Activated CD4-positive, alpha-beta memory T cell treated with anti-CD3 and anti-CD28 coated beads for 36 hours (primary cell): Measurements from ENCODE around the gene NFATC1. TPM values are rescaled to one million over a fixed set of nuclear protein-coding genes. Genes with fewer than 3 reads are reported as not detected.
A peak's percentile ranks its signal among the peaks of the same experiment; 100 is the strongest.

Experiments used
- CTCF ChIA-PET: fragments of 350-600 bp; sonication (Branson Sonifier 250); formaldehyde crosslinking; loops from one replicate; lab custom pipeline; 2021; ENCODE audit warnings: antibody characterized with exemption, inconsistent platforms; lab: Charles Lee
- POLR2A ChIA-PET: fragments of 350-600 bp; sonication (Branson Sonifier 250); formaldehyde crosslinking; loops from one replicate; lab custom pipeline; 2021; ENCODE audit warnings: antibody characterized with exemption; lab: Charles Lee
- DNase-seq: peaks from one replicate; pipeline ENCODE4 v3.0.0-alpha.2; 2020
- H3K27ac Mint-ChIP-seq: one replicate; pipeline ENCODE4 v1.8.0; 2021; ENCODE audit warnings: mixed read lengths
- H3K27me3 Mint-ChIP-seq: one replicate; pipeline ENCODE4 v1.8.0; 2021; ENCODE audit warnings: mixed read lengths
- H3K36me3 Mint-ChIP-seq: one replicate; pipeline ENCODE4 v1.8.0; 2021; ENCODE audit warnings: mixed read lengths
- H3K4me1 Mint-ChIP-seq: one replicate; pipeline ENCODE4 v1.8.0; 2021; ENCODE audit warnings: low read depth, mixed read lengths
- H3K4me3 Mint-ChIP-seq: one replicate; pipeline ENCODE4 v1.8.0; 2021; ENCODE audit warnings: mild to moderate bottlenecking, mixed read lengths
- H3K9me3 Mint-ChIP-seq: one replicate; pipeline ENCODE4 v1.8.0; 2021; ENCODE audit warnings: mixed read lengths
- intact Hi-C: fragments of 100-400 bp; cut with micrococcal nuclease; formaldehyde crosslinking; loops from one replicate; pipeline ENCODE4 v1.15.1; 2023
- total RNA-seq, 2 experiments: library from RNA; stranded (reverse); gene quantifications; one replicate each; pipeline ENCODE4 v1.2.3, GENCODE V29; 2021

NFATC1 gene
- total RNA-seq, 2 experiments from 2014 or later, result 83.7 to 85.4 TPM

DNA sequence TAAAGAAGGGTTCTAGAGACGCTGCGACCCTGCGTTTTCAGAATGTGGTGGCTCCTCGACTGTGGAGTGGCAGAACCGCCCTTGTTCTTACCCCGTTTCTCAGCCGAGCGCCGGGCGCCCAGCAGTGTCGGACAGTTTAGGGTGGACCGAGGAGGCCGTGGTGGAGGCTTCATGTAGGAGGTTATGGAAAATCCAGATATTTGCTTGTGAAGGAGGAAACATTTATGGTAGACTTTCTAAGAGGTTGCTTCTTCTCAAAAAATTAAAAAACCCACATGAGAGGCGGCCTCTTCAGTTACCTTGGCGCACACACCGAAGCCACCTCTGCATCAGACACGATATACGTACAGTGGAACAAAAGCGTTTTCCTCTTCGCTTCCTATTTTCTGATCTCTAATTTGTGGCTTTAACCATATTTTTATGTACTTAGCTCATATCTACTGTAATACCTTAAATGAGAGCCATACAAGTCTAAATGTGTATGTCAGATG lies 120.8 kb downstream of the NFATC1 start:
- CTCF ChIA-PET, result interaction anchor here (0.7 to 2.2 kb wide), 7 partner anchors 9 to 137 kb away, joined by 3 to 9 read pairs (median 4); no protein-coding TSS in a partner anchor
- peaks cover 61% of the 10 kb centered on the region for H3K4me1 Mint-ChIP-seq
- H3K9me3 Mint-ChIP-seq, result no peaks in the 10 kb centered on the region
- peak overlapping the region; percentile 72 for H3K4me3 Mint-ChIP-seq
- peak; percentile 36 for DNase-seq
- POLR2A ChIA-PET, result interaction anchor here (1.0 to 1.9 kb wide), 5 partner anchors 9 to 121 kb away, joined by 3 to 9 read pairs (median 4); partner anchors contain the start of gene NFATC1
- H3K36me3 Mint-ChIP-seq, result peaks cover 16% of the 10 kb centered on the region
- intact Hi-C loops, result loop anchor here (1.0 kb wide), 1 partner anchor 9 kb away; no protein-coding TSS in a partner anchor
- H3K27me3 Mint-ChIP-seq, result no peaks in the 10 kb centered on the region
- H3K27ac Mint-ChIP-seq, result peak overlapping the region; percentile 95

DNA sequence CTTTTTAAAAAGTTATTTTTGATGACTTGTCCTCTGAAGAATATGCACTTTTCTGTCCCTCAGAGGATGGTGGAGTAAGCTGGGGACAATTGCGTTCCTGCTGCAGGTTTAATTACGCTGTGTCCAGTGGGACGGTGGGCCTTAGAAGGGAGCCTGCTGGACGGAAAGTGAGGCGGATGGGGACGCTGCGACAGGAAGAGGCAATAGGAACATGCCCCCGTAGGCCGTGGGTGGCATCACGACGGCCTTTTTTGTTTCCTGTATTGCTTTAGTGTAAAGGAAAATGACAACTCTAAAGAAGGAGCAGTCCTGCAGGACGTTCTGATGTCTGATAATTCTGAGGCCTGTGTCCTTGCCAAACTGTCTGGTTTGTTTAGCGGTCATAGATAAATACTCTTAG lies 121.6 kb downstream of the NFATC1 start:
- Mint-ChIP-seq H3K4me1 (peaks cover 70% of the 10 kb centered on the region), H3K4me3 (peak overlapping the region; percentile 72), H3K27me3 (no peaks in the 10 kb centered on the region), H3K9me3 (no peaks in the 10 kb centered on the region), H3K36me3 (peaks cover 16% of the 10 kb centered on the region), H3K27ac (peak overlapping the region; percentile 95)
- intact Hi-C loops, result no loop called here
- POLR2A ChIA-PET, result interaction anchor here (1.0 to 1.9 kb wide), 5 partner anchors 10 to 122 kb away, joined by 3 to 9 read pairs (median 4); partner anchors contain the start of gene NFATC1
- CTCF ChIA-PET, result interaction anchor here (0.7 to 2.2 kb wide), 8 partner anchors 10 to 138 kb away, joined by 3 to 9 read pairs (median 4); no protein-coding TSS in a partner anchor
- peak; percentile 80 for DNase-seq

DNA sequence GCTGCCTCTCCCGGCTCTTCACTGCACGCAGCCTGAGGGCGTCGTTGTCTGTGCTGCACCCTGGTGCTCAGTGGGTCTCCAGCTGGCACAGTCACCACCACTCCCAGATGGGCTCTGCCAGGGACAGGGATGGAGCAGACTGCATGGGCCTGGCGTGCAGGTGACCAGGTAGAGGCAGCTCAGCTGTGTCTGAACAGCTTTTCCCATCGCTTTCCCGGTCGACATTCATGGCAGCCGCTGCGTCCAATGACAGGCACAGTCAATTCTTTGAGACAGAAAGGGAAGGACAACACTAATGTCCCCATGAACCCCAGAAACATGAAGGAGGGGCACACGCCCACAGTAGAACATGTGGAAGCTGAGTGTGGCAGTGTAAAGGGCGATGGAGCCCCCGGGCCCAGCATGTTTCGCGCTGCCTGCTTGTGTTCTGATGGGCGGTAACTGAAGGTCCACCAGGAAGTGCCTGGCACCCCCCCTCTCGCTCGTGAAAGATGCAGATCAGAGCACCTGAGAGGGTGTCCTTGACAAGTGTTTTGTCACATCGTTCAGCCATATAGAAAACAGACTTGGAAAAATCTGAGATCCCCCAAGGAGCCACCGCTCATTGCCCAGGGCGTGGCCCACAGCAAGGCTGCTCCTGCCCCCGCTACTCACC lies 122.4 kb downstream of the NFATC1 start:
- POLR2A ChIA-PET, result no interaction called here
- Mint-ChIP-seq H3K27me3 (no peaks in the 10 kb centered on the region), H3K4me3 (peak overlapping the region; percentile 38), H3K36me3 (peaks cover 9% of the 10 kb centered on the region), H3K9me3 (no peaks in the 10 kb centered on the region), H3K27ac (peak overlapping the region; percentile 95), H3K4me1 (peaks cover 78% of the 10 kb centered on the region)
- intact Hi-C loops, result no loop called here
- DNase-seq, result peak; percentile 22
- CTCF ChIA-PET, result interaction anchor here (1.0 kb wide), 1 partner anchor 120 kb away, joined by 4 read pairs; no protein-coding TSS in a partner anchor

DNA sequence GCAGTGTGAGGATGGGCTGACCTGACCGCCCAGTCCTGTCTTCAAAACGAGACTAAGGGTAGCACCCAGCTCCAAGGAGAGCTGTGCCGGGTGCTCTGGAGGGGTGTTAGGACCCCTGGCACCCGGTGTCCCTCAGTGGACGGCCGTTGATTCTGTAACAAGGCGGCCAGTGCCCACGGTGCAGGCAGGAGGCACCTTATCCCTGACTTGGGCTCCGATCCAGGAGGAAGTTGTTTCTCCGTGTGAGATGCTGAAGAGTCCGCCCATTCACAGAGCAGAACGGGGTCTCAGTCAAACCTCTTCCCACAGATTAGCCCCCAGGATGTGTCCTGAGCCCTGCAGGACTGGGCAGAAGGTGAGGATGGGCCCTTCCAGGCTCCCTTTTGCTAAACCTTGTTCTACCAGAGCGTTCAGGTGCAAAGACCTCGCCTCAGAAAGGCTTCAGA lies 123.0 kb downstream of the NFATC1 start:
- intact Hi-C loops, result no loop called here
- Mint-ChIP-seq H3K9me3 (no peaks in the 10 kb centered on the region), H3K27ac (peak overlapping the region; percentile 54), H3K4me3 (no peak overlapping the region), H3K4me1 (peaks cover 83% of the 10 kb centered on the region), H3K36me3 (peaks cover 5% of the 10 kb centered on the region), H3K27me3 (no peaks in the 10 kb centered on the region)
- DNase-seq, result no peak
- ChIA-PET POLR2A (no interaction called here), CTCF (interaction anchor here (1.0 kb wide), 1 partner anchor 121 kb away, joined by 4 read pairs; no protein-coding TSS in a partner anchor)

DNA sequence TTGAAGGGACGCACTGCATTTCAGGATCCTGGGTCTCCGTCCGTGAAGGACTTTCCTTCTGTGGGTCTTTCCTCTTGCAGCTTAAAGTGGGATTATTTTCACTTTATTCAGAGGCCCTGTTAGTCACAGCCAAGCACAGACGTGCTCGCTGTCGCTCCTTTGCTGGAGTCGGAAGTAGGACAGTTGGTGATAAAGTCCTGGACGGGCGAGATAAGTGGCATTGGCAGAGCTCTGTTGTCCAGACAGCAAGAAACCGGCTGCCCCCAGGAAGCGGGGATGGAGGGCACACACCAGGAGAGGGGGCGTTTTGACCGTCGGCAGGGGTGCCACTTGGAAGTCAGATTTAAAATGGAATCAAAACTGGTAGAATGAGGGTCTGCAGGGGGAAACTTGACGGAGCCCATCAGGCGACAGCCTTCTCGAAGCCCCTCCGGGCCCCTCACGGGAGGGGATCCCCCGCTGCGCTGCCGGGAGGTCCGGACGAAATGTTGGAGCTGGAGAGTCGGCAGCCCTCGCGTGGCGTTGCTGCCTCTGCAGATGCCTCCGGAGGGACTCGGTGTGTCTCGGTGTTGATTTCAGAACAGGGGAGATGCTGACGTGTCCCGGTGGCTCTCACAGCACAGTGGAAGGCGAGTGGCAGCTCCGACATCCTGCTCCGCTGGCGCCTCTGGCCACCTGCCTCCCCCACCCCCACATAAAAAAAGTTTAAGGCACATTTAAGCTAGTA lies 124.2 kb downstream of the NFATC1 start:
- Mint-ChIP-seq H3K27ac (peak overlapping the region; percentile 99), H3K36me3 (peaks cover 7% of the 10 kb centered on the region), H3K27me3 (no peaks in the 10 kb centered on the region), H3K4me1 (peaks cover 88% of the 10 kb centered on the region), H3K9me3 (no peaks in the 10 kb centered on the region), H3K4me3 (peak overlapping the region; percentile 71)
- intact Hi-C loops, result loop anchor here (10.0 kb wide), 2 partner anchors 125 to 455 kb away; partner anchors contain the start of gene ATP9B
- DNase-seq, result peak; percentile 82
- ChIA-PET CTCF (interaction anchor here (1.0 to 1.1 kb wide), 2 partner anchors 114 to 125 kb away, joined by 3 read pairs; no protein-coding TSS in a partner anchor), POLR2A (interaction anchor here (1.1 kb wide), 1 partner anchor 126 kb away, joined by 5 read pairs; no protein-coding TSS in a partner anchor)

DNA sequence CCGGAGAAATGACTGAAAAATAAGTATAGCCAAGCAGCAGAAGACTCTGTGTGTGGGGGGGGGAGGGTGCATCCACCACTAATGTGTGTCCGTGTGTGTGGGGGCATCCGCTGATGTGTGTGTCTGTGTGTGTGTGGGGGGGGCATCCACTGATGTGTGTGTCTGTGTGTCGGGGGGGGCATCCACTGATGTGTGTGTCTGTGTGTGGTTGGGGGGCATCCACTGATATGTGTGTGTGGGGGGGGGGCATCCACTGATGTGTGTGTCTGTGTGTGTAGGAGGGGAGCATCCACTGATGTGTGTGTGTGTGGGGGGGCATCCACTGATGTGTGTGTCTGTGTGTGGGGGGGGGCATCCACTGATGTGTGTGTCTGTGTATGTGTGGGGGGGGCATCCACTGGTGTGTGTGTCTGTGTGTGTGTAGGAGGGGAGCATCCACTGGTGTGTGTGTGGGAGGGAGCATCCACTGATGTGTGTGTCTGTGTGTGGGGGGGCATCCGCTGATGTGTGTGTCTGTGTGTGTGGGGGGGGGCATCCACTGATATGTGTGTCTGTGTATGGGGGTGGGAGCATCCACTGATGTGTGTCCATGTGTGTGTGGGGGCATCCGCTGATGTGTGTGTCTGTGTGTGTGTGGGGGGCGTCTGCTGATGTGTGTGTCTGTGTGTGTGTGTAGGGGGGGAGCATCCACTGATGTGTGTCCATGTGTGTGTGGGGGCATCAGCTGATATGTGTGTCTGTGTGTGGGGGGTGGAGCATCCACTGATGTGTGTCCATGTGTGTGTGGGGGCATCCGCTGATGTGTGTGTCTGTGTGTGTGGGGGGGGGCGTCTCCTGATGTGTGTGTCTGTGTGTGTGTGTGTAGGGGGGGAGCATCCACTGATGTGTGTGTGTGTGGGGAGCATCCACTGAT lies 125.0 kb downstream of the NFATC1 start:
- H3K4me1 Mint-ChIP-seq, result peaks cover 89% of the 10 kb centered on the region
- ChIA-PET POLR2A (interaction anchor here (1.1 kb wide), 1 partner anchor 127 kb away, joined by 5 read pairs; no protein-coding TSS in a partner anchor), CTCF (interaction anchor here (1.0 kb wide), 1 partner anchor 124 kb away, joined by 3 read pairs; no protein-coding TSS in a partner anchor)
- H3K36me3 Mint-ChIP-seq, result peaks cover 7% of the 10 kb centered on the region
- peak overlapping the region; percentile 71 for H3K4me3 Mint-ChIP-seq
- no peaks in the 10 kb centered on the region for H3K9me3 Mint-ChIP-seq
- peak overlapping the region; percentile 99 for H3K27ac Mint-ChIP-seq
- intact Hi-C loops, result loop anchor here (10.0 kb wide), 2 partner anchors 124 to 456 kb away; partner anchors contain the start of gene ATP9B
- no peaks in the 10 kb centered on the region for H3K27me3 Mint-ChIP-seq
- peak; percentile 13 for DNase-seq

DNA sequence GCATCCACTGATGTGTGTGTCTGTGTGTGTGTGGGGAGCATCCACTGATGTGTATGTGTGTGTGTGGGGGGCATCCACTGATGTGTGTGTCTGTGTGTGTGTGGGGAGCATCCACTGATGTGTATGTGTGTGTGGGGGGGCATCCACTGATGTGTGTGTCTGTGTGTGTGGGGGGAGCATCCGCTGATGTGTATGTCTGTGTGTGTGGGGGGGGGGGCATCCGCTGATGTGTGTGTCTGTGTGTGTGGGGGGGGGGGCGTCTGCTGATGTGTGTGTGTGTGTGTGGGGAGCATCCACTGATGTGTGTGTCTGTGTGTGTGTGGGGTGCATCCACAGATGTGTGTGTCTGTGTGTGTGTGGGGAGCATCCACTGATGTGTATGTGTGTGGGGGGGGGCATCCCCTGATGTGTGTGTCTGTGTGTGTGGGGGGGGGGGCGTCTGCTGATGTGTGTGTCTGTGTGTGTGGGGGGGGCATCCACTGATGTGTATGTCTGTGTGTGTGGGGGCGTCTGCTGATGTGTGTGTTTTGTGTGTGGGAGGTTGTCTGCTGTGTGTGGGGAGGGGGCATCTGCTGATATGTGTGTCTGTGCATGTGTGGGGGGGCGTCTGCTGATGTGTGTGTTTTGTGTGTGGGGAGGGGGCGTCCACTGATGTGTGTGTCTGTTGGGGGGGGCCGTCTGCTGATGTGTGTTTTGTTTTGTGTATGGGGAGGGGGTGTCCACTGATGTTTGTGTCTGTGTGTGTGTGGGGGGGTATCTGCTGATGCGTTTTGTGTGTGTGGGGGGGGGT lies 125.9 kb downstream of the NFATC1 start:
- DNase-seq, result peak; percentile 18

DNA sequence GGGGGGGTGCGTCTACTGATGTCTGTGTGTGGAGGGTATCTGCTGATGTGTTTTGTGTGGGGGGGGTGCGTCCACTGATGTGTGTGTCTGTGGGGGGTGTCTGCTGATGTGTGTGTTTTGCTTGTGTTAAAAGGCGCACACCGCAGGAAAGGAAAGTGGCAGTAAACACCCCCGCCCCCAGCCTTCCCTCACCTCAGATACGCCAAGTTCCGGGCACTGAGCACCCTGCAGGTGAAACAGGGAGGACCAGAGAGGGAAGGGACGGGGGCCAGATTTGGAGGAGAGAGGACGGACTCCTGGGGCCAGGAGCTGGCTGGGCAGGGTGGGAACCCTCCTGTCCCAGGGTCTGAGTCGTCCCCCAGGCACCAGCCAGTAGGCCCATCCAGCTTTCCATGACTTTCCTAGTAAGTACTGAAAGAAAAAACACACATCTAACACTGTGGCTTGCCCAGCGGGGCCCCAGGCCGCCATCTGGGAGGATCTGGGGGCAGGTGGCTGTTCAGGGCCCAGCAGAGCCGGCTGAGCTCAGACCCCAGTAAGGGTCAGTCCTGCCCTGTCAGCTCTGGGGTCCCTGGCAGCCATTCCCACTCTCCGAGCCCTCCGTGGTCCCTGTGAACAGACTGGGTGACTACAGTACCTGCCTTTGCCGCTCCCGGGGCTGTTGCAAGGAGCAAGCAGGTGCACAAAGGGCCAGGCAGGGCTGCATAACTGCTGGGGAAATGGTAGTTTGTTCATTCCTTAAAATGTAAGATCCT lies 126.9 kb downstream of the NFATC1 start:
- Mint-ChIP-seq H3K36me3 (peaks cover 11% of the 10 kb centered on the region), H3K4me1 (peaks cover 72% of the 10 kb centered on the region), H3K27ac (peak overlapping the region; percentile 99), H3K27me3 (no peaks in the 10 kb centered on the region), H3K4me3 (peak overlapping the region; percentile 75), H3K9me3 (no peaks in the 10 kb centered on the region)
- DNase-seq, result peak; percentile 83
- intact Hi-C loops, result loop anchor here (1.0 to 10.0 kb wide), 7 partner anchors 18 to 458 kb away; partner anchors contain the start of genes ATP9B, CTDP1 and NFATC1
- ChIA-PET CTCF (interaction anchor here (0.8 to 10.3 kb wide), 7 partner anchors 14 to 143 kb away, joined by 3 to 176 read pairs (median 15); partner anchors contain the start of gene NFATC1), POLR2A (interaction anchor here (1.8 to 2.9 kb wide), 7 partner anchors 16 to 158 kb away, joined by 7 to 63 read pairs (median 18); partner anchors contain the start of gene NFATC1)

More for the DNA sequence above, 125.9 kb downstream of the NFATC1 start:
- peak overlapping the region; percentile 75 for H3K4me3 Mint-ChIP-seq
- ChIA-PET CTCF (no interaction called here), POLR2A (no interaction called here)
- H3K4me1 Mint-ChIP-seq, result peaks cover 82% of the 10 kb centered on the region
- H3K9me3 Mint-ChIP-seq, result no peaks in the 10 kb centered on the region
- H3K27ac Mint-ChIP-seq, result peak overlapping the region; percentile 99
- intact Hi-C loops, result loop anchor here (10.0 kb wide), 2 partner anchors 123 to 457 kb away; partner anchors contain the start of gene ATP9B
- H3K36me3 Mint-ChIP-seq, result peaks cover 7% of the 10 kb centered on the region
- H3K27me3 Mint-ChIP-seq, result no peaks in the 10 kb centered on the region

DNA sequence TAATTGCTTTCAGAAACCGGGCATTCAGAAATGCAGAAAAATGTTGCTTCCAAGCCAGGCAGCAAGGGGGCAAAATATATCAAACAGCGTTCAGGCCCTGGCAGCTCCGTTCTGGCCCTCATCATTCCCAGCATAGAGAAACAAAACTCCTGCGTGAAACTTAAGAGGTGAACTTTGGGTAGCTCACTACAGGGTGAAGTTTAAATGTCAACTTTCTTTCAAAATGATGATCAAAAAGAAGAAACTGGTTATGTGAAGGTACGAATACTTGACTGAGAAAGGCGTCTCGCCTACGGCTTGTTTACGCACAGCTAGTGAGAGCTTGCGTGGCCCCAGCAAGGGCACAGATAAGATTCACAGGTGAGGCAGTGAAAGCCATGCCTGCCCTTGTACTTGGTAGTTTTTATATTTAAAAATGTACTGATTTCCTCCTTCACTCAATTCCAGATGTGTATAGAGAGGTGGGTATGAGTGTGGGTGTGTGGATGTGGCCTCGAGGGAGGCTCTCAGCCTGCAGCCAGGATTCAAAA lies 127.5 kb downstream of the NFATC1 start:
- peak; percentile 87 for DNase-seq
- peaks cover 66% of the 10 kb centered on the region for H3K4me1 Mint-ChIP-seq
- peak overlapping the region; percentile 99 for H3K27ac Mint-ChIP-seq
- H3K27me3 Mint-ChIP-seq, result no peaks in the 10 kb centered on the region
- H3K36me3 Mint-ChIP-seq, result peaks cover 11% of the 10 kb centered on the region
- peak overlapping the region; percentile 75 for H3K4me3 Mint-ChIP-seq
- H3K9me3 Mint-ChIP-seq, result no peaks in the 10 kb centered on the region
- CTCF ChIA-PET, result interaction anchor here (0.8 to 10.3 kb wide), 9 partner anchors 15 to 144 kb away, joined by 3 to 176 read pairs (median 12); partner anchors contain the start of gene NFATC1
- POLR2A ChIA-PET, result interaction anchor here (0.8 to 2.9 kb wide), 9 partner anchors 16 to 160 kb away, joined by 3 to 63 read pairs (median 15); partner anchors contain the start of gene NFATC1
- intact Hi-C loops, result loop anchor here (1.0 to 10.0 kb wide), 7 partner anchors 19 to 458 kb away; partner anchors contain the start of genes ATP9B, CTDP1 and NFATC1
